HG03139 (cell line): ENCODE measurements around the gene FLRT3.

ENCODE experiments used
- ATAC-seq: cut with Tn5 transposase; IDR thresholded peaks from one replicate; pipeline ENCODE4 v1.9.1; 2021; ENCODE audit not compliant: unreplicated experiment

The FLRT3 gene

GRCh38 chr20:14331646-14332045 lies 5.8 kb downstream of the FLRT3 start:
- no peak for ATAC-seq

DNA sequence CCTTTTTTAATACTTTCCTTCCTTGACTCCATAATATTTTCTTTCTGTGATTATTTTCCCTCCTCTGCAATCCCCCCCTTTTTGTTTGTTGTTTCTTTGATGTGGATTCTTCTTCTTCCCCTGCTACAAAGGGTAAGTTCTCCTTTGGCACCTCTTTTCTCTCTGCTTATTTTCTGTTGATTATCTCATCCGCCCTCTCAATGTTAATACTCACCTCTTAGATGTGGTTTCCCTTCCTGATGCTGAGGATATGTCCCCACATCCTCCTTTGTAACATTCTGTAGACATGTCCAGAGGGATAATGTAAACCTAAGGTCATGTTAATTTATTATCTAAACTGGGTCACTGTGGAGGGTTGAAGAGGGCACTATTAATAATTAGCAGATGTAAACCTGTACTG lies 17.7 kb downstream of the FLRT3 start:
- no peak for ATAC-seq

DNA sequence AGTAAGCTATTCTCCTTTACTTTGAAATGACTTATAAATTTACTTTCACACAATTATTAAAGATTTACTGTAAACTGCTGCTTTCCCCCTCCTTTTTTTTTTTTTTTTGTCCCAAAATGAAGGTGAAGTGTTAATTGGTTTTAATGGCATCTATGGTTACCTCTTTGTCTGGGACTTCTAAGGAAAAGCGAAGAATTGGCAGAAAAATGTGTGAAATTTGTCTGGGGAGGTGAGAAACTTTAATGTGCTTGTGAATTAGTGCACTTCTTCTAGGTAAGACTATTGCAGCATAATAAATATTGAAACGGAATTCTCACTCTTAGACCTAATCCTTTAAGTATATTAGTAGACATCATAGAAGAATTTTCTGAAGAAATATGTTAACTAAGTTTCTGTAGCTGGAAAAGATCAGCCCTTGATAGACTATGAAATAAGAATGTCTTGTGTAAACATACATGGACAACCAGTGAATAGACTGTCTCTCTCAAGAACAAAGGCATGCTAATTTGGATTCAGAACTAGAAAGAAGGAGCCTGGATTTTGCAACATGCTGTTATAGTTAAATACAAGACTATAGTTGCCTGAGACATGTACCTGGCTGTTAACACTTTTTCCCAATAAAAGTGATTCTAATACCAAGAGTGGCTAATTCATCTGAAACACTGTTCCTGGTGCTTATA lies 23.9 kb downstream of the FLRT3 start:
- ATAC-seq = no peak

DNA sequence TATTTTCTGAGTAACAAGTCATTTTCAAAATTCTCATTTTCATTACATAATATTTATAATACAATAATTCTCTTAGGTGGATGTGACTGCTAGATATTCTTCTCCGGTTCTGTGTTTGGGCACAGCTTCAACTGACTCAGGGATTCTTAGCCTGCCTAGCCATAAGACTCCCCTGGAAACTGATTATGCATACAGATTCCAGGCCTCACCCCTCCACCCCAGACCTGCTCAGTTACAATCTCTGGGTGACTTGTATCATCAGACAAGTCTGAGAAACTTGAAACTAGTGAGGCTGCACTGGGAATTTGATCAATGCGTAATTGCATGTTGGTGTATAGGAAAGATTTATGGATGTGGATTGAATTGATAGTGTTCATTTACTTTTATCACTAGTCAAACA lies 25.4 kb downstream of the FLRT3 start:
- no peak for ATAC-seq

GRCh38 chr20:14310977-14311627 lies 26.3 kb downstream of the FLRT3 start:
- ATAC-seq = no peak

- no peak for ATAC-seq
These were observed 29.5 kb downstream of the FLRT3 start for GRCh38 chr20:14307956-14308355.

- no peak for ATAC-seq
These were observed 32.9 kb downstream of the FLRT3 start for GRCh38 chr20:14304472-14304871.

- ATAC-seq = no peak
These were observed 33.8 kb downstream of the FLRT3 start for GRCh38 chr20:14303651-14304050.

DNA sequence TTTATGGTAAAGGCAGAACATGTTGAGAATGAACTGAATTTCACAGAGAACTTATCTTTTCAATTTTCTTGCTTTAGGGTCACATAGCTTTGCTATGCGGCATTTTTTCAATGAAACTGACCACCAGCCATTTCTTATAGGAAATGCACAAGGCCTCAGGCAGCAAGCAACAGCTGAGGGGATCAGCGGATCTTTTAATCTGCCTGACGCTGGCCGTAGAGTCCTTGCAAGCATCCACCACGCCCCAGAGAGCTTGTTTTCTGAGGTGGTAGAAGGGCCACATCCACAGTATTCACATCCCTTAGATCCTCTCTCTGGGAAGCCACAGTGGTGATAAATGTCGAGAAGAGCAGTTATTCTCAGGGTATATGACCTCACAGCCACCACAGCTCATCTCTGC lies 34.3 kb downstream of the FLRT3 start:
- no peak for ATAC-seq

GRCh38 chr20:14299831-14300230 lies 37.6 kb downstream of the FLRT3 start:
- ATAC-seq = no peak

DNA sequence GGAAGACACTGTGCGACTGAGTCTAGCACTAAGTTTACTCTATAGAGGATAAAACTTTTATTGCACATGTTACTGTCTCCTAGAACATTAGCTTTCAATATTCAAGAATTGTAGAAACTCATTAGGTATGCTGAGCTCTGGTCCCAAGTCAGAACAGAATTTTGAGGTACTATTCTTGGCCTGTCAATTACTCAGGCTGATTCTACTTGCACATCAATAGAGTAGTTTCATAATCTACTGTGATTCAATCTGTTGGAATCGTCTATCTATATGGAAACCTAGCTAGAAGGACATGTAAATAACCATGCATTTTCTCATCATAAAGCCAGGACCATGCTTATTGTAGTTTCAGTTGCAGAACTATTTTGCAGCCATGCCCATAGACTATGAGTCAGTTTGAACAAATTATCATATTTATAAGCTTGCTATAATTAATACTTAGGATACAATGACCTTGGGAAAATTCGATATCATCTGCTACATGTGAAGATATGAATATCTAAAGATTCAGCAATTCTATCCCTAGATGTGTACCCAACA lies 41.6 kb downstream of the FLRT3 start:
- no peak for ATAC-seq

DNA sequence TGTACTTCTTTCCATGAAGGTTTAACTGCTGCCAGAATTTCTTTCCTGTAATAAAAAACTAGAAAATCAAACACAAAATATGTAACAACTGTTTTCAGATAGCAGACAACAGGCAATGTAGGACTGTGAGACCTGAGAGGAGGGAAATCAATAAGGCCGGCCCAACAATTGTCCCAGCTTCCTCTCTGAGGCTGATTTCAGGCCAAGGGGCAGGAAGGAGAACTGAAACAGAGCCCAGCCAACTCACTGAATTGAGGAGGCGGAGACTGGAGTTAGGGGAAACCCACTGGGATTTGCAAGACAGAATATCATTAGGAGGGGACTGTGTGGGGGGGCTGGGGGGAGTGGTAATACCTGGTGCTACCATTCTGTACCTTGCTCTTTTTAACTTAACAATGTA lies 42.2 kb downstream of the FLRT3 start:
- no peak for ATAC-seq

GRCh38 chr20:14291502-14291901 lies 45.9 kb downstream of the FLRT3 start:
- no peak for ATAC-seq

GRCh38 chr20:14288341-14289330 lies 48.8 kb downstream of the FLRT3 start:
- no peak for ATAC-seq

- ATAC-seq = no peak
These were observed 53.0 kb downstream of the FLRT3 start for GRCh38 chr20:14284443-14284842.

DNA sequence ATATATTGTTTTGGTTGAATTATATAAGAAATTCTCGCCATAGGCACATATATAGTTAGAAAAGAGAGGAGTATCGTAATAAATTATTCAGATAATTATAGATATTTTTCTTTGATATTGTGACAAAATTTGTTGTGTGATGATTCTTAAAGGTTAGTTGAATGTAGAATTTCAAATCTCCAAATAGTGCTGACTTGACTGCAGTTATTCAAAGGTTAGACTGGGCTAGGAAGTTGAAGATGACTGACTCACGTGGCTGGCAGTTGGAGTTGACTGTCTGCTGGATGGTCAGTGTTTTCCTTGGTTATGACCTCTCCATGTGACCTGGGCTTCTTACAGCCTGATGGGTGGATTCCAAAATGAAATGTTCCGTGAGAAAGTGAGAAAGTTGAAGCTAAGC lies 55.3 kb downstream of the FLRT3 start:
- ATAC-seq = no peak
